NCI-H146 treated with DMSO at 0.1 percent for 48 hours (cell line): ENCODE measurements around the gene BRWD1.
"Not testable (repeated sequence)": the region's sequence is repeated elsewhere in the genome, so short reads cannot be mapped to it uniquely, and the experiment has no call there.

Experiments used
- DNase-seq: peaks from one replicate; lab custom pipeline; 2025; ENCODE audit not compliant: unreplicated experiment; lab: John Stamatoyannopoulos, UW

The BRWD1 gene

GRCh38 chr21:39175665-39176064 is 137.8 kb downstream of the BRWD1 start:
- no peak for DNase-seq

DNA sequence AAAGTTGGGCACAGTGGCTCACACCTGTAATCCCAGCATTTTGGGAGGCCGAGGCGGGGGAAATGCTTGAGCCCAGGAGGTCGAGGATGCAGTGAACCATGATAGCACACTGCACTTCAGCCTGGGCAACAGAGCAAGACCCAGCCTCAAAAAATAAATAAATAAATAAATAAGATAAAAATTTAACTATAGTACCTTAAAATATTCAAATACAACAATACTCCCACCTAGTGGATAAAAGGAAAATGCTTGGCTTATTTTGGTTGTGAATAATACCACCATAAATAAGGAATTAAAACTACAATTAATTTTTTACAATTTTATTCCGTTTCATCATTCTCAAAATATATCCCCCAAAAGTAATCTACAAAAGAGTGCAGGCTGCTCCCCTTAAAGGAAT is 138.3 kb downstream of the BRWD1 start:
- DNase-seq = no peak

DNA sequence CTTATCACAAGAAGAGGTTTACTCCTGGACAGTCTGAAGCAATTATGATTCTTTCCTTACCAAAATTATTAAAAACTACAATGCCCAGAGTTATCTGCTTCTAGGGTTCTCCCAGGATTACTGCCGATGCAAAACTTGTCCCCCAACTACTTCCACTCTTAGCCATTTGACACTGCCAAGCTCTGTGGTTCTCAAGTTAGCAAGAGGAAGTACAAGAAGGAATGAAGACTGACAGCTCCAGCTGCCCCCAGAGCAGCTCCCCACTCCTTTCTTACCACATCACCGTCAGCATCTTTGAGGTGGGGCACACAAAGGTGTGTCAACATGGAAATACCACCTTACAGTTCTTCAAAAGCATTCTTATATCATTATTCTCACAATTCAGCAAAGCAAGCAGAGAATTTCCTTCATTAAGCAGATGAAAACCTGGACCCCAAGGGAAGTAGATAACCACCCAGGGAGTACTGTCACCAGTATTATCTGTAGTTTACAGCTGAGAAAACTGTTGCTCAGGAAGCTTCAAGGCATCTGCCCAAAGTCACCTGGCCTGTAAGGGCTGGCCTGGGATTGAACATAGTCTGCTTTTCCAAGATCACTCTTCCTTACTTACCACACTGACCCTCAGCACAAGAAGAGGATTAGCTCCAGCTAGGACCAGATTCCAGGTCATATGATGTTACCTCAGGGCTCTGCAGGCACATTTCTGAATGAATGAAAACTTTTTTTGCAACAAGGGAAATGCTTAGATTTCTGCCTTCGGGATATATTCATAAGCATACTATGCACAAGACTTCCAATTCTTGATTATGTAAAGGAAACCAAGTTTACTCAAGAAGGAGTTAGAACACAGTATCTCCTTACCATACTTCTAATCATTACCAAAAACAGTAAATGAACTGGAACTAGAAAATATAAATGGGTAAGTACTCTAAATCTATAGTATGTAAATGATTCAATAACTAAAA is 139.4 kb downstream of the BRWD1 start:
- DNase-seq = no peak

DNA sequence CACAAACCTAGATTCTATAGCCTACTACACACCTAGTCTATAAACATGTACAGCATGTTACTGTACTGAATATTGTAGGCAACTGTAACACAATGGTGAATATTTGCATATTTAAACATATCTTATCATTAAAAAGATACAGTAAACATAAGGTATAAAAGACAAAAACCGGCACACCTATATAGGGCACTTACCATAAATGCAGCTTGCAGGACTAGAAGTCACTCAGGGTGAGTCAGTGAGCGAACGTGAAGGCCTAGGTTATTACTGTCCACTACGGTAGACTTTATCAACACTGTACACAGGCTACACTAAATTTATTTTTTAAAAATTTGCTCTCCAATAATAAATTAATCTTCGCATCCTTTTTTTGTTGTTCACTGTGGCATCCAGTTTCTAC is 143.5 kb downstream of the BRWD1 start:
- no peak for DNase-seq

GRCh38 chr21:39168800-39169199 is 144.6 kb downstream of the BRWD1 start:
- DNase-seq = no peak

GRCh38 chr21:39164523-39164922 is 148.9 kb downstream of the BRWD1 start:
- no peak for DNase-seq

GRCh38 chr21:39161064-39161463 is 152.4 kb downstream of the BRWD1 start:
- DNase-seq = no peak

GRCh38 chr21:39159342-39160063 is 153.9 kb downstream of the BRWD1 start:
- no peak for DNase-seq

GRCh38 chr21:39157241-39157640 is 156.2 kb downstream of the BRWD1 start:
- not testable (repeated sequence) for DNase-seq

DNA sequence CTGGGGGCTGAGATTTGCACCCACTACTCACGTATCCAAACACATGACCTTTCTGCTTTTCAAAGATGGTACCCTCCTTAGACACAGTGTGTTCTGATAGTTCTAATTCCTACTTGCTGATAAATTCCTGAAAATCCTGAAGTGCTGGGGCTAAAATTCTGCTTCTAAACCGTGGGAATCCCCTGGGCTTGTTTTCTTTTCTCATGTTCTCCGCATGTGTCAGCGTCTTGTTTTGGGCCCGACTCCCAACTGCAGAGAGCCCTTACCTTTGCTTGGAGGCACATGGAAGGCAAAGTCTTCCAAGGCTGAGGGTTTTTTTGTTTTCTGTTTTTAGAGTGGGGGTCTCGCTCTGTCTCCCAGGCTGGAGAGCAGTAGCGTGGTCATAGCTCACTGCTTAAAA is 157.4 kb downstream of the BRWD1 start:
- no peak for DNase-seq

DNA sequence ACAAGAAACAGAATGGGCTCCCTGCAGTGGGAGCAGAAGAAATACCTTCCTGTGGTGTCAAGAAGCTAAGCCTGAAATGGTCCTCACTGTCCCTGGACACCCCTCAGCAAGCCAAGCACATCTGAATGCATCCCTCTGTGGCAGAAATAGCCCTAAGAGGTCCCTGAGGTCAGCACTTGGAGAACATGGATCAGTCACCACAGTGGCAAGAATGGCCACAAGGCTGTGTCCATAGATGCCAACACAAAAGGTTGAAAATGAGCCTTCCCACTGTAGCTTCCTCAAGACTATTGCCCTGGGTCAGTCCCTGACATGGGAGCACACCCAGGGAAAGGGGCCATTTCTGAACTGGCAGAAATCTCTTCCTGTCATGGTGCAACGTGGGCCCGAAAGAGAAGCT is 157.9 kb downstream of the BRWD1 start:
- no peak for DNase-seq

- no peak for DNase-seq
These were observed 159.6 kb downstream of the BRWD1 start for GRCh38 chr21:39153842-39154241.

GRCh38 chr21:39153373-39153772 is 160.1 kb downstream of the BRWD1 start:
- DNase-seq = no peak

- no peak for DNase-seq
These were observed 161.2 kb downstream of the BRWD1 start for GRCh38 chr21:39152271-39152670.

DNA sequence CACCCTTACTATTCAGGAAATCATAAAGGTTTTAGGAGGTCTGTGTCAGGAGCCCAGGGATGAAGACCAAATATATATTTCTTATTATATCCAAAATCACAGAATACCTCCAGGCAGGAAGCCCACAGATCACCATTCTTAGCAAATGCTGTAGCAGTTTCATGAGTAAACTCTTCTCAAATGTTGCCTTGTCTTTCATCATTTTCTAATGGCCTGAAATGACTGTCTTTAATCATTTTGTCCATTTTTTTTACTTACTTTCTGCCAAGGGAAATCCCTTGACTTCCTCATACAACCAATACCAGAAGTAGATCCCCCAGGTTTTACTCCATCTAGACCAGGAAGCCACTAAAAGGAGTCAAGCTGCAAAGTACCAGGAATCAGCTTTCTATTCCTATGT is 162.6 kb downstream of the BRWD1 start:
- no peak for DNase-seq

GRCh38 chr21:39150316-39150715 is 163.1 kb downstream of the BRWD1 start:
- DNase-seq = no peak

- DNase-seq = no peak
These were observed 163.6 kb downstream of the BRWD1 start for GRCh38 chr21:39149882-39150281.

DNA sequence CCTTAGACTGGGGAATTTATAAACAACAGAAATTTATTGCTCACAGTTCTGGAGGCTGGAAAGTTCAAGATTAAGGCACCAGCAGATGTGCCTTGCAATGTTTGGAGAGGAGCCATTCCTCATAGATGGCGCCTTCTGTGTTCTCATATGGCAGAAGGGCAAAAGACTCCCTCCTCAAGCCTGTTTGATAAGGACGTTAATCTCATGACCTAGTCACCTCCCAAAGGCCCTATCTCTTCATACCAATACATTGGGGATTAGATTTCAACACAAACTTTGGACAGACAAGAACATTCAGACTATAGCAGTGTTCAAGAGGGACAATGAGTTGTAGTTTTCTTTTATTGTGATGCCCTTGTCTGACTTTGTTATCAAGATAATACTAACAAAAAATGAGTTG is 164.5 kb downstream of the BRWD1 start:
- DNase-seq = no peak

- DNase-seq = no peak
These were observed 169.2 kb downstream of the BRWD1 start for GRCh38 chr21:39144191-39144590.

DNA sequence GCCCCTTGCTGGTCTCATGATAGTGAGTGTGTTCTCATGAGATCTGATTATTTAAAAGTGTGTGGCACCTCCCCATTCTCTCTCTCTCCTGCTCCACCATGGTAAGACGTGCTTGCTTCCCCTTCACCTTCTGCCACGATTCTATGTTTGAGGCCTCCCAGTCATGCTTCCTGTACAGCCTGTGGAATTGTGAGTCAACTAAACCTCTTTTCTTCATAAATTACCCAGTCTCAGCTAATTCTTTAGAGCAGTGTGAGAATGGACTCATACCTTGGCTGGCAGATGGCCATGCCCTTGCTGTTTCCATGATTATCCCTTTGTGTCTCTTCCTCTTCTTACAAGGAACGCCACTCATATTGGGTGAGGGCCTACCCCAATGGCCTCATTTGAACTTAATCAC is 170.5 kb downstream of the BRWD1 start:
- DNase-seq = no peak

DNA sequence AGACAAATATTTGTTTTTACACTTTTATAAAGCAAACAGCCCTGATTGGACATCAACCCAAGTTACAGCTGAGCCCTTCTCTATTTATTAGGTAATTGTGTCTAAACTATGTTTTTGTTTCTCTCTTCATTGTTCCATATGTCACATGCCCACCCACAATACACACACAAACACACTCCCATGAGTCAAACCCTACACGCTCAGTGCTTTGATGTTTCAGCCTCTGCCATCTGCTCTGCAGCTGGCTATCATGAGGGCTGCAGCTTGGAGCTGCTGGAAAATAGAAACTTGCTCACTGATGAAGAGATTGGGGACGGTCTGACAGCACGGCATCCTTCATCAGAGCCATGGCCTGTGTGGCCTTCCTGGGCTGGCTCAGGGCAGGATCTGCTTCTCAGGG is 171.9 kb downstream of the BRWD1 start:
- no peak for DNase-seq
